Cortex of kidney (tissue), 1 donor: ENCODE measurements around the gene UCHL1.

Experiments used
- DNase-seq: peaks from one replicate; lab custom pipeline; 2025; lab: John Stamatoyannopoulos, UW

Gene UCHL1

GRCh38 chr4:41256740-41257256 is at the start of gene UCHL1:
TSS of gene UCHL1 (plus strand) at chr4:41256928. CDS start at chr4:41256977, 49 bp downstream.
- no peak for DNase-seq

GRCh38 chr4:41207291-41207831 is 49.4 kb upstream of the UCHL1 start:
- DNase-seq: no peak

- no peak for DNase-seq
Observed at GRCh38 chr4:41209187-41209586, 47.5 kb upstream of the UCHL1 start.

GRCh38 chr4:41209901-41210300 is 46.8 kb upstream of the UCHL1 start:
- no peak for DNase-seq

GRCh38 chr4:41211951-41212615 is 44.6 kb upstream of the UCHL1 start:
- no peak for DNase-seq

- no peak for DNase-seq
Observed at GRCh38 chr4:41212616-41213203, 44.0 kb upstream of the UCHL1 start.

GRCh38 chr4:41213625-41214135 is 43.0 kb upstream of the UCHL1 start:
- no peak for DNase-seq

- DNase-seq: peak; percentile 66
Observed at GRCh38 chr4:41214136-41214824, 42.4 kb upstream of the UCHL1 start, which contains the start of gene APBB2. TSS of gene APBB2 (minus strand) at chr4:41214542. CDS start at chr4:41033254, 181,288 bp downstream.

- DNase-seq: no peak
Observed at GRCh38 chr4:41214825-41215146, 41.9 kb upstream of the UCHL1 start.

- DNase-seq: no peak
Observed at GRCh38 chr4:41215155-41215554, 41.6 kb upstream of the UCHL1 start.

GRCh38 chr4:41215969-41216293 is 40.8 kb upstream of the UCHL1 start:
- no peak for DNase-seq

GRCh38 chr4:41216294-41217019 is 40.3 kb upstream of the UCHL1 start:
- DNase-seq: no peak

GRCh38 chr4:41217020-41217333 is 39.8 kb upstream of the UCHL1 start:
- DNase-seq: no peak

- no peak for DNase-seq
Observed at GRCh38 chr4:41217374-41217773, 39.4 kb upstream of the UCHL1 start.

- DNase-seq: no peak
Observed at GRCh38 chr4:41218703-41219102, 38.0 kb upstream of the UCHL1 start.

GRCh38 chr4:41219421-41219950 is 37.2 kb upstream of the UCHL1 start:
- no peak for DNase-seq

GRCh38 chr4:41221850-41222645 is 34.7 kb upstream of the UCHL1 start:
- DNase-seq: no peak

GRCh38 chr4:41227902-41228301 is 28.8 kb upstream of the UCHL1 start:
- no peak for DNase-seq

GRCh38 chr4:41232406-41232805 is 24.3 kb upstream of the UCHL1 start:
- DNase-seq: no peak

GRCh38 chr4:41232856-41233255 is 23.9 kb upstream of the UCHL1 start:
- DNase-seq: no peak

- no peak for DNase-seq
Observed at GRCh38 chr4:41236032-41236431, 20.7 kb upstream of the UCHL1 start.
